ENCODE measurements around the gene LRFN5. TPM values are rescaled to one million over a fixed set of nuclear protein-coding genes. Genes with fewer than 3 reads are reported as not detected.

LRFN5 gene
- total RNA-seq, 1 experiment from 2014 or later = 1.3 TPM

- H4K20me1 ChIP-seq (ENCODE audit: control insufficient read depth, insufficient read depth, insufficient read length) = no peaks in the 10 kb centered on the region
- H3K4me2 ChIP-seq (ENCODE audit: insufficient read depth, insufficient read length, low read length) = no peak overlapping the region
- H3K27ac ChIP-seq (ENCODE audit: insufficient read length, low read depth, low read length) = no peak overlapping the region
- no peak overlapping the region for H2BK12ac ChIP-seq (ENCODE audit: insufficient read length, low read depth, low read length)
- H3K56ac ChIP-seq (ENCODE audit: insufficient read length, low read depth, low read length) = no peak overlapping the region
- no peak overlapping the region for H4K91ac ChIP-seq (ENCODE audit: insufficient read length, low read depth, low read length)
- H3K4me1 ChIP-seq (ENCODE audit: insufficient read depth, low read length) = peaks cover 4% of the 10 kb centered on the region
- no peak overlapping the region for H3T11ph ChIP-seq (ENCODE audit: low read length)
- H3K14ac ChIP-seq (ENCODE audit: insufficient read depth, low read length) = no peak overlapping the region
- H3K4ac ChIP-seq (ENCODE audit: low read depth, low read length) = no peak overlapping the region
- H3K27me3 ChIP-seq (ENCODE audit: insufficient read depth, low read length) = no peaks in the 10 kb centered on the region
- H3K18ac ChIP-seq (ENCODE audit: insufficient read length, low read depth, low read length) = no peak overlapping the region
- no peaks in the 10 kb centered on the region for H3K9me3 ChIP-seq (ENCODE audit: control insufficient read depth, low read depth, low read length)
- H2BK120ac ChIP-seq (ENCODE audit: low read depth, low read length, poor library complexity, severe bottlenecking) = no peak overlapping the region
- no peak overlapping the region for H2AFZ ChIP-seq (ENCODE audit: low read length)
- H4K8ac ChIP-seq (replicated peaks; ENCODE audit: insufficient read length, low read depth, low read length) = no peak overlapping the region
- Mint-ChIP-seq H3K27ac (no peak overlapping the region), H3K36me3 (ENCODE audit: insufficient read depth in 1 of 3, low read depth in 3 of 3) (no peaks in the 10 kb centered on the region), H3K4me3 (no peak overlapping the region), H3K9me3 (no peaks in the 10 kb centered on the region), H3K27me3 (ENCODE audit: low read depth) (no peaks in the 10 kb centered on the region), H3K4me1 (peaks cover 10 to 11% of the 10 kb centered on the region in 2 experiments)
- no peak overlapping the region for H2BK15ac ChIP-seq (ENCODE audit: low read depth, low read length)
- no peaks in the 10 kb centered on the region for H3K23me2 ChIP-seq (ENCODE audit: insufficient read length, low read depth, low read length, poor library complexity, severe bottlenecking)
- no peak overlapping the region for H2BK5ac ChIP-seq (ENCODE audit: insufficient read length, low read length)
- TF ChIP-seq CTCF (conservative IDR thresholded peaks at IDR 0.05) = no peak
- H3K79me2 ChIP-seq (ENCODE audit: insufficient read depth, low read length) = no peaks in the 10 kb centered on the region
- no peaks in the 10 kb centered on the region for H3K79me1 ChIP-seq (ENCODE audit: insufficient read depth, low read depth, low read length, poor library complexity, severe bottlenecking)
- no CpG with 5 or more reads among the region's 1 CpG for WGBS (ENCODE audit: extremely low coverage, insufficient read length, low lambda C conversion rate)
- no peak overlapping the region for H3K9ac ChIP-seq (ENCODE audit: extremely low read depth, insufficient read length, low read length)
- DNase-seq = no peak
- H3K23ac ChIP-seq (ENCODE audit: insufficient read length, low read depth, low read length) = no peak overlapping the region
- H2BK20ac ChIP-seq (ENCODE audit: low read depth, low read length, poor library complexity, severe bottlenecking) = no peak overlapping the region
- H4K5ac ChIP-seq (ENCODE audit: insufficient read length, low read depth, low read length) = no peak overlapping the region
- H2AK5ac ChIP-seq (ENCODE audit: insufficient read length, low read length) = no peak overlapping the region
Observed at GRCh38 chr14:41644606-41645005, 37.9 kb downstream of the LRFN5 start.
